GM15510 (cell line): ENCODE measurements around the gene SRSF12.

ENCODE experiments used
- POLR2A ChIP-seq: IDR thresholded peaks from 3 replicates; pipeline ENCODE4 v1.6.1; 2011; ENCODE audit warnings: borderline replicate concordance; ENCODE audit not compliant: insufficient read length; ENCODE audit errors: extremely low read depth

SRSF12 gene

GRCh38 chr6:89085409-89086205 lies 32.3 kb downstream of the SRSF12 start:
- TF ChIP-seq POLR2A: no peak

- no peak for TF ChIP-seq POLR2A
Observed at GRCh38 chr6:89084954-89085353, 32.9 kb downstream of the SRSF12 start.

DNA sequence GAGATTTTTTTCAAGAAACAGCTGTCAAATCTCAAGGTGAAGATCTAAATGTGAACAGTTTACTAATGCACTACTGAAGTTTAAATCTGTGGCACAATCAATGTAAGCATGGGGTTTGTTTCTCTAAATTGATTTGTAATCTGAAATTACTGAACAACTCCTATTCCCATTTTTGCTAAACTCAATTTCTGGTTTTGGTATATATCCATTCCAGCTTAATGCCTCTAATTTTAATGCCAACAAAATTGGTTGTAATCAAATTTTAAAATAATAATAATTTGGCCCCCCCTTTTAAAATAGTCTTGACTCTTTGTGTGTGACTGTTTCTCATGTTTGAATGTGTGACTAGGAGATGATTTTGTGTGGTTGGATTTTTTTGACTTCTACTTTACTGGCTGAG lies 33.3 kb downstream of the SRSF12 start:
- no peak for TF ChIP-seq POLR2A

- TF ChIP-seq POLR2A: no peak
Observed at GRCh38 chr6:89082486-89082891, 35.4 kb downstream of the SRSF12 start.

GRCh38 chr6:89081423-89082322 lies 36.2 kb downstream of the SRSF12 start:
- peak; percentile 80 for TF ChIP-seq POLR2A

GRCh38 chr6:89081129-89081422 lies 36.8 kb downstream of the SRSF12 start:
- no peak for TF ChIP-seq POLR2A

GRCh38 chr6:89080281-89081128 lies 37.4 kb downstream of the SRSF12 start, which contains the start of gene PNRC1:
Gene PNRC1, plus strand, starts transcription at chr6:89080751. Its CDS starts 144 bp downstream, at chr6:89080895.
- peak; percentile 99 for TF ChIP-seq POLR2A

- TF ChIP-seq POLR2A: no peak
Observed at GRCh38 chr6:89079511-89080234, 38.2 kb downstream of the SRSF12 start.

GRCh38 chr6:89073840-89074239 lies 44.0 kb downstream of the SRSF12 start:
- no peak for TF ChIP-seq POLR2A

- TF ChIP-seq POLR2A: no peak
Observed at GRCh38 chr6:89073014-89073620, 44.8 kb downstream of the SRSF12 start.

DNA sequence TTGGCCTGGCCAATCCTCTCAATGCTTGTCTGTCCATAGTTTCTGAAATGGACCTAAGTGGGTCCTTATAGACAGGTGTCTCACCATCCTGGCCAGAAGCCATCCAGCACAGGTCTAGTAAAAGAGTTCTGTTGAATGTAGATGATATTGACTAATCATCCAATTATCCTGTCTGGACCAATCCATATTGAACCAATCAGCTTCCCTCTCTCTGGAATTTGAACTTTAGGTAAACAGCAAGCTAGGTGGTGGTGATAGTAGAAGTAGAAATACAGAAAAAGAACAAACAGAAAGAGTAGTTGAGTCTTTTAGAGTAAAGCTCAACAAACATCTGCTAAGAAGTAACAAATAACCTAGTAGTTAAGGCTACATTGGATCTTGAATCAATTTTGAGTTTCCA lies 46.8 kb downstream of the SRSF12 start:
- no peak for TF ChIP-seq POLR2A

- TF ChIP-seq POLR2A: no peak
Observed at GRCh38 chr6:89069536-89070163, 48.2 kb downstream of the SRSF12 start.

- TF ChIP-seq POLR2A: no peak
Observed at GRCh38 chr6:89068695-89069094, 49.2 kb downstream of the SRSF12 start.
